GM18858 (cell line): ENCODE results near the gene LHFPL6.

ENCODE experiments used
- ATAC-seq: cut with Tn5 transposase; IDR thresholded peaks from one replicate; pipeline ENCODE4 v1.9.1; 2021; ENCODE audit not compliant: unreplicated experiment

The LHFPL6 gene

DNA sequence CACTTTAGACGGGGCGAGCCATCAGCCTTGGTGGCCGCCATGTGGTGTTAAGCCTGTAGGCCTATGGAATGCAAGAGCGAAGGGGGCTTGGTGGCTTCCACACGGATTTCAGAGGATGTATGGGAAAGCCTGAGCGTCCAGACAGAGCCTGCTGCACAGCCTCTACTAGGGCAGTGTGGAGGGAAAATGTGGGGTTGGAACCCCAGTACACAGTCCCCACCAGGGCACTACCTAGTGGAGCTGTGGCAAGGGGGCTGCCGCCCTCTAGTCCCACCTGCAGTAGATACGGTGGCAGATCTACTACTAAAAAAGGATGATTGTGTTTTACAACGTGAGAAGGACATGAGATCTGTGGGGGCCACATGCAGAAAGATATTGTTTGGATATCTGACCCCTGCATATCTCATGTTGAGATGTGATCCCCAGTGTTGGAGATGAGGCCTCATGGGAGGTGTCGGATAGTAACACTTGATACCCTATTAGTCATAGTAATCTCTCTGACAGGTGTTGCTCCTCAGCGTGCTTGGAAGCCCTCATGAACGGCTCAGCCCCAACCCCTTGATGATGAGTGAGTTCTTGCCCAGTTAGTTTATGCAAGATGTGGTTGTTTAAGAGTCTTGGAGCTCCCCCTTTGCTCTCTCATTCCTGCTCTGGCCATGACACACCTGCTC is 45.6 kb downstream of the LHFPL6 start:
- ATAC-seq: no peak

DNA sequence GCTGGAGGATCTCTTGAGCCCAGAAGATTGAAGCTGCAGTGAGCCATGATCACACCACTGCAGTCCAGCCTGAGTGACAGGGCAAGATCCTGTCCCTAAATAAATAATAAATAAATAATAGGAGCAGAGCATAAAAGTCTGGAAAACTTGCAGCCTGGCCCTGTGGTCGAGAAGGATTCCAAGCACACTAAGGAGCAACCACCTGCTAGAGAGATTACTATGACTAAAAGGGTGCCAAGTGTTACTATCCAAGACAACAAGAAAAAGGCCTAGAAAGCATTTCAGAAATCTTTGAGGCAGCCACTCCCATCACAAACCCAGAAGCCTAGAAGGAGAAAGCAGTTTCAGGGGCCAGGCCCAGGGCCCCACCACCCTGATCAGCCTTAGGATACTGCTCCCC is 46.1 kb downstream of the LHFPL6 start:
- no peak for ATAC-seq

DNA sequence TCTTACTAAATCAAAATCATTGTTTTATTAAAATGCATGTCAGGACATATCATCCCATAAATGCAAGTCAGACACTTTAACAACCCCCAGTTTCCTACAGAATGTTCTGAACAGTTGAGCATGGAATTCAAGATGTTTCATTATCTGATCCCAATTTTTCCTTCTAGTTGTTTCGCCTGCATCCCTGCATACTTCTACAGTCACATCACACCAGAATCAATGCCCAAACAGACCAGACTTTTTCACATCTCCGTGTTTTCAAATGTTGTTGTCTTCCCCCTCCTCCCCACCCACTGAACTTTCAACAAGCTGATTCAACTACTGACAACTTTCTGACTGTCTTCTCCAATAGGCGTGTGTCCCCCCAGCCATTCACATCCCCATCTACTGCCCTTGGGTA is 48.6 kb downstream of the LHFPL6 start:
- ATAC-seq: no peak

DNA sequence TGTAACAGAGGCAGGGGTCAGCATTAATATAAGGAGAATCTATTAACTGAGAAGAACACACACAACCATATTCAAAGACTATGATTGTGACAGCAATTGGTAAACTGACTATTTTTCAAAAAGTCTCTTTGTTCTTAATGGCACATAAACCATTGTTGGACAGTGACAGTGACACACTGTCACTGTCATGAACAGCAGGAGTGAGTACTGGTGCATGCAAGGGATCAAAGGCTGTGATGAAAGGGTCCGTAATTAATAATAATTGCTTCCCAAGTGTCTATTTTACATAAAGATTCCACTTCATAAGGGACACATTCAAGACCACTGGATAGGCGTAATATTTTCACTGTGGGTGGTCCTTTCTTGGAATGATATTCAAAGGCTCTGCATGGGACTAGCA is 50.7 kb downstream of the LHFPL6 start:
- ATAC-seq: no peak

DNA sequence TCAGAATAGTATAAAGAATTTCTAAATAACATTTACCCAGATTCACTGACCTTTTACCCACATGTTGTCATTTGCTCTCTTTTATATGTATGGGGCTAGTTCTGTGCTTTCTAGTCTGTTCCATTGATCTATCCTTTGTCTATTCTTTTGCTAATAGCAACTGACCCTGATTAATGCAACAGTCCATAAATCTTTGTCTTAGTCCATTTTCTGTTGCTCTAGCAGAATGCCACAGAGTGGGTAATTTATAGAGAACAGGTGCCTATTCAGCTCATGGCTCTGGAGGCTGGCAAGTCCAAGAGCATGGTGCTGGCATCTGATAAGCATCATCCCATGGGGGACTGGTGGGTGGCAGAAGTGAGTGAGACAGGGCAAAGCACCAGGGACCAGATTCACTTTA is 52.1 kb downstream of the LHFPL6 start:
- no peak for ATAC-seq

DNA sequence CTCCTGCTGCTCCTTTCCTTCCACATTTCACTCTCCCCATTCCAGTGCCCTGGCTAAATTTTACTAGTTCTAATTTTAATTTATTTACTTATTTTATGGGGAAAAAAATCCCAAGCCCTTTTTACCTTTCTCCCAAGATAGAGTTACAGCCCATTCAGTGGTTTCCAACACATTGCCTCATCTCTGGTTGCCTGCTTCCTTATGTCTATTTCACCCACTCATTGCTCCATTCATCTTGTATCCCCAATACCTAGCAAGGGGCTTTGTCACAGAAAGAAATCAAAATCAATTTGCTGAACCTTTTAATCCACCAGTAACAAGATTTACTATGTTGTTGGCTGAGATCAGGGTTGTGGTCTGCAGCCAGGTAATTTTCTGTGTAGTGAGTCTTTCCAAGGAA is 55.9 kb downstream of the LHFPL6 start:
- ATAC-seq: no peak

DNA sequence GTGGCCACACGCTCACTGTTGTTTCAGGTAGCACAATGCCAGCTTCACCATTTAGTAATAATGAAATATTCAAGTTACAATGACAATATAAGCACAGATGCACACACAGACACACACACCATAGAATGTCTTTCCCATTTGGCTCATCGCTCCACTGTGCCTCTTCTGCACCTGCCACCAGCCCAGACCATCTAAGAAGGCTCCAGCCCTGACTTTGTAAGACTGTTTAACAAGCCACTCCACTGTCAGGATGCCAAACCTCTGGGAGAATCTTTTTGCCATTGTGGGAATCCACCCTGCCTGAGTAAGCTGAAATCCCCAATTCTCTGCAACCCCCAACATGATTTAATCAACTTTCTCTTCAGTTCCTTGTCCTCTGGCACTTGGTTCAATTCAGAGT is 60.6 kb downstream of the LHFPL6 start:
- no peak for ATAC-seq

DNA sequence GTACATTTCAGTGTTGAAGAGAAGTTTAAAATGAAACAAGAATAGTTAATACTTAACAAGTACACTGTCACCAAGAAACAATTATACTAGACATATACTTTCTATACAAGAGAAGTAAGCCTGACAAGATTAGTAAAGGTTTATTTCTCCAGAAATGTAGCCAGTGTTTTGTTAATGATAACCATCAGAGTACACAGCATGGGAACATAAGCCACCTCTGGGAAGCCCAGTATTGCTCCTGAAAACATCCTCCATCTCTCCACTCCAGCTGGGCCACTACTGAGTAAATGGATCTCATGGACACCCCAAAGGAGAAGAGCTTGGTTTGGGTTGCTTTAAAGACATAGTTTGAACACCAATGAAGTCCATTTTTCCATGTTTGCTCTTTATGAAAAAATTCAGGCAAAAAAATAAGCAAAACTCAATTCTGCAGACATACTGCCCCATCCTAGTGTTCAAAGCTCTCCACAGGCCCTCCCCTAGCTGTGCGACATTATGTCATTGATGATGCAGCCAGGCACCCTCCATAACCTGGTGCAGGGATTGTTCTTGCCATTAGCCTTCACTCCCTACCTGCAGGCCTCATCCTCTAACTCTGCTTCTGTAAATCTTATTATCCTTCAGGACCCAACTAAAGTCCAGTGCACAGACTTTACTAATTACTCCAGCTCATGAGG is 61.9 kb downstream of the LHFPL6 start:
- ATAC-seq: no peak

DNA sequence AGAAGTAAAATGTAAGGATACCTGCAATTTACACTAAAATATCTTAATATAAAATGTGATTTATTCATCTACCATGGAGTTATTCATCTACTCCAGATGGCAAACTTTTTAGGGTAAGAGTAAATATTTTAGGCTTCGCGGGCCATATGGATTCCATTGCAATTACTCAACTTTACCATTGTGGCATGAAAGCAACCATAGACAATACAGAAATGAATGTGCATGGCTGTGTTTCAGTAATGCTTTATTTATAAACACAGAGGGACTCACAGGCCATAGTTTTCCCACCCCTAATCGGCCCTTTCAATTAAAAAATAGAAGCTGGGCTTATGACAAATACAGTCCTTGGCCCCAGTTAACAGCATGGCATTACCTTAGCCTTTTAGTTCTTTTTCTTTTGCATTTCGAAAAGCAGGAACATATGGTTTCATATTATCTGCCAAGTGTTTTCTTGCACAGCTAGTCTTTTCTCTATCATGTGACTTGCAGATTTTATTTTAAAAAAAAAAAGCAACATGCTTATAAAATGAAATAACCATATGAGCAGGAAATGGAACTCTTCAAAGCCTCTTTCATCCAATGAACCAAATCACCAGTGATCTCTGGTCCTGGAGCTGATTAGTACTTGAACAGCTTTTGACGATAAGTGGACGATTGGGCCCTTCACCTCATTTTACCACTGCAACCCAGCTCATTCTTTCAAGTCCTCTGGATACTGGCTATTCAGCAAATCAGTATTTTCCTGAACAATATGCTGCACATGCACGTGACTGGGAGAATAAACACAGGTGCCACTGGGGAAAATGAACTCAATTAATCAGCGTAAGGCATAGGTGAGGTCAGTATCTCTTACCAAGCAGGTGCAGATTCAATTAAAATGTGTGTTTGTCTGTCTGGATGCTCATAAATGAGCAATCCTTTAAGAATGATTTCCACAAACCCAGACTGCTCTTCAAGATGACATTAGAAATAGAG is 63.9 kb downstream of the LHFPL6 start:
- ATAC-seq: no peak

DNA sequence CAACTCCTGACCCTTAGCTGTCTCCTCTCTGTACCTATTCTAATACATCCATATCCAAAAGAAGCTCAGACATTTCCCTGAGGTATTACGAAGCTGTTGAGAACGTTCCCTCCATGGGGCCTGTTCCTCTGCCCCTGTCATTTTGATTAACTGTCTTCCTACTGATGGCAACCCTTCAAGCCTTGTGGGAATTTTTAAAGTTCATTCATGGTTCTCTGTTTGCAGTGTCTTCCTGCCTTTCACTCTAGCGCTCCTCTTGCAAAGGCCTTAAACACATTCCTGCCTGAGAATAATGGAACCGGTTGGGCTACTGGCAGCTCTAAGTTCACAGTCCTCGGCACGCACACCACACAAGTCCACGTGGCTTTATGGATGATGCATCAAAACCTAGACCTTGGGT is 66.1 kb downstream of the LHFPL6 start:
- ATAC-seq: no peak

DNA sequence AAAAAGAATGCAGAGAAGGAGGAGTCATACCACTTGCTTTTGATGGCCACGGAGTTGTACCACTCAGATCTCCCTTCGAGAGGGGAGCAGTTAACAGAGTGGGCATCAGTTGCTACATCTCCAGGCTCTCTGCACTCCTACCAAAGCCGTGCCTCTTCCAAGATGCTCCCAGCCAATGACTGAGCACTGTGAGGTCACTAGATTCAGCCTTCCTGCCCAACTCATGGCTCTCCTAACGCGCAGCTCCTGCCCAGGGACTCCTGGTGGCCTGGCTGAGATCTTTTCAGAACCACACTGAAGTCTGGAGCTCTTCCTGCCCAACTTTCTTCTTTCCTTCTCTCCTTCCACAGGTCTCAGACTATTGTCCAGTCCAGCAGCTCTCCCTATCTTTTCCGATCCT is 66.7 kb downstream of the LHFPL6 start:
- no peak for ATAC-seq

DNA sequence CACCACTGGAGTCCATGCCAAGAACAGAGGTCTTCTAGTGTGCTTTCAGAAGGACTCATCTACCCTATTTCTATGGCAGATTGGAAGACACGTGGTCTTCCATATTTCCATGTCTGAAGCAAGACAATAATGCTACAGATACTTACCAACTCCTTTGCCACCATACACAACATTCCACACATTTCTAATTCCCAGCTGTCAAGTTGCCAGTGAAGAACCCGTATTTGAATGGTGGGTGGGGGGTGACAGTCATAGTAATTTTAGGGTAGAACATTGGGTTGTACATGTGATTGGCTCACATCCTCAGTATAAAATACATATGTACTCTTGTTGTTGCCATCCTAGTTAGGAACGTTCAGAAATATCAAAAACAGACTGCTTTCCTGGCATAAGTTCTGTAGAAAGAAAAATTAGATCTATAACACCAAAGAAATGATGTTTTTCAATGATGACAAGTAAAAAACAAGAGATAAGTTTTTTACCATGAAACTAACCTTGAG is 69.3 kb downstream of the LHFPL6 start:
- no peak for ATAC-seq

DNA sequence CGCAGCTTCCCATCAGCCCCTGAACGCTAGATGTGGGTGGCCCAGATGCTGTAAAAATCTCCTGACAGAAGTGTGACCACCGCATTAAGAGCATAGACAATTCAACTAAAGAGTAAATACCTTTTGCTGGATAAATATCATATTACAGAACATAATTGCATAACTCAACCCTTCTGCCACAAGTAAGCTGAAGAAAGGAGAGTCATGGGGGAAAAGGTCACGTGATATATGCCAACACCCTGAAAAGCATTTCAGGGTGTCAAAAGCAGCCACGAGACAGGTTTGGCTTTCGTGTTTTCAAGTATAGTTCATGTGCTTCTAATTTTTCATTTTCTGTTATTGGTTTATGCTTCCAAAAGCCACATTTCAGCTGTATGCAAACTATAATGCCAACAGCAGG is 71.3 kb downstream of the LHFPL6 start:
- no peak for ATAC-seq

DNA sequence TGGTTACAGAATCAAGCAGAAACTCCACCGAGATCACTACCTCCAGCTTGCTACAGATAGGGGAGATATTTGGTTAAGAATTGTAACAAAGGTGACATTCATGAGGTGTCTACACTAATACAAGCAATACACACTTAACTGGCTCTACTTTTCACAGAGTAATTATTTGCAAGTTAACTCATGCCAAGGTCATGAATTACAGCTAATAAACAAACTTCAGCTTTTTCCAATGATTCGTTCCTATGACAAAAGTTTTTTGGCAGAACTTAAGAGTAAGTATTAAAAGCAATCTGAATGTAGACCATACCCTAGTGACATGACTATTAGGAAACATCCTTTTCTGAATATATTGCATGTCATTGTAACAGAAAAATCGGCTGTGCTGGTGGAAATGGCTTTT is 72.1 kb downstream of the LHFPL6 start:
- no peak for ATAC-seq

DNA sequence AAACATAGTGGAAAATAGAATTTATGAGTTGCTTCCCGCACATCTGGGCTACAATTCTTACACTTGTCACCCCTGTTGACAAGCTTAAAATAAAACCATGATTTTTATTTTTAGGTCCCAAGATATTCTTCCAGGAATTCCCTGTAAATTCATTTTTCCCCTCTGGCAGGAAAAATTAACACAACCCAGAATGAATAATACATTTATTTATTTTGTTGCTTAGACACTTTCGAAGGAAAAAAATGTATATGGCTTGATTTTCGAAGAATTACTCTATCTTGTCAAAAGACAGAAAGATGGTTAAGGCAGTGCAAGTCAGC is 74.4 kb downstream of the LHFPL6 start:
- no peak for ATAC-seq

DNA sequence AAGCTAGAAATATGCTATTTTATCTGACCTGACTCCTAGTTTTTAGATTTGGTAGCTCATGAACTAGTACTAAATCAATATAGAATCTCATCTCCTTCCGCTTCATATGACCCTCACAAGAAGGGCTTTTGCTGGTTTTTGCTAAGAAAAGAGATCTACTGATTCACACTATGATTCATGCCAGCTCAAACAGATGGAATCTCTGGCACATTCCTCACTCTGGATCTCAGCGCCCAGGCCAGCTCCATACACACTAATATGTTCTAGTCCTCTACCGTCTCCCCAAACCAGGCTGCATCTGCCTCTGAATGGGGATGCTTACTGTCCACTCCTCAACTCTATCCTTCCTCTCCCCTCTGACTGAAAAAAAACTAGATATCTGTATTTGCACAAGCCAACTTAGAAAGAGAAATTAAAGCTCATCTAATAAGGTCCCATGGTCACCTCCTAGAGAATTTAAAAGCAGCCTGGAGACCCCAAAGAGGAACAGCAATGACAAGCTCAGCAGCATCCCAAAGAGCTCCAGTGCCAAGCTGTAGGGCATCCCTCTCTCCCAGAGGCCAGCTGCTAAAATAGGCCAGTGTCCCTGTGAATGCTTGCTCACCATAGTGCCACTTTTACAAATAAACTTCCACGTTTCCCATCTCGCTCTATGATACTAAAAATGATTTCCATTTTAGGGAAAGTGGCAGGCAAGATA is 74.9 kb downstream of the LHFPL6 start:
- no peak for ATAC-seq

DNA sequence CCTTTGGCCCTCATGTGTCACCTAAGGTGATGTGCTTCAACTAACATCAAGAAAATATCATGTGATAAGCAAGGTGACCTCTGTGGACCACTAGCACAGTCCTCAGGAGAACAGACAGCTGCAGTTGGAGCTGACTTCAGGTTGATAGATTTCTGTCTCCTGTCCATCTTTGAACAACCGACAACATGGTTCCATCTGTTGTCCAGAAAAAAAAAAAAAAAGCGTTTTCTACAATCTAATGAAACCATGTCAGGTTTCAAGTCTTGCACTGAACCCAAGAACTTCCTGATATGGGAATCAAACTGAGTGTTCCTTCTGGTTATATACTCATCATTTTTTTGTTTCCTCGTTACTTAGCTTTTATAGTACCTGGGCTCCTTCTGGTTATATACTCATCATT is 75.7 kb downstream of the LHFPL6 start:
- no peak for ATAC-seq

DNA sequence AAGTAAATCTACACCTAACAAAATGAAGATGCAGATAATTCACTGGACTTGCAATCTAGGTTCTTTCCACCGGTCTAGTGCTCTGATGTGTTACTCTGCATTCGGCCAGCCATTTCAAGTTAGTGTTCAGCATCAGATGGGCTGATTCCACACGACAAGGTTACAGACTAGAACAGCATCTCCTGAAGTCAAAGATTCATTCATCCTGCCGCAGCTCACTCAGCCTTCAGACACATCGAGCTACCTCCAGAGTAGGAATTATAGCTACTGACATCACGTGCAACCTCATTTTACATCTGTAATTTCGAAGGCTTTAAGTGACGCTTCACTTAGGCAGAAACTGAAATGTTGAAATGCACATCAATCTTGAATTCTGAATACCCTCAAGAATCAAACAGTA is 76.5 kb downstream of the LHFPL6 start:
- ATAC-seq: no peak

DNA sequence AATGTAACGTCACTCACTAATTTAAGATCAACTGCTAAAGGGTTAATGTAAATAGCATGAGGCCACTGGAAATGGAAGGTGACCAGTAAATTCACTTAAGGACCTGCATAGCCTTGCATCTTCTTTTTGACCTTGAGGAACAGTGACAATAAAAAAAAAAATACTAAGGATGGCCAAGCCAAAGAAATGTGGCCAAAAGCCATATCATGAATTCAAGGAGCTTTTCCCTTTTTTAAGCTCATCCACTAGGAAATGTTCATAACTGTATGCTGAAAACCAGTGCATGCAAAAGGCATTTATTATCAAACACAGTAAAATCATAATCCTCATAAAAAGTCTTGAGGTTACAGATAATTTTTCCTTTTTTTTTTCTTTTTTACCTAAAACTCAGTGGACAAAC is 77.5 kb downstream of the LHFPL6 start:
- ATAC-seq: no peak

DNA sequence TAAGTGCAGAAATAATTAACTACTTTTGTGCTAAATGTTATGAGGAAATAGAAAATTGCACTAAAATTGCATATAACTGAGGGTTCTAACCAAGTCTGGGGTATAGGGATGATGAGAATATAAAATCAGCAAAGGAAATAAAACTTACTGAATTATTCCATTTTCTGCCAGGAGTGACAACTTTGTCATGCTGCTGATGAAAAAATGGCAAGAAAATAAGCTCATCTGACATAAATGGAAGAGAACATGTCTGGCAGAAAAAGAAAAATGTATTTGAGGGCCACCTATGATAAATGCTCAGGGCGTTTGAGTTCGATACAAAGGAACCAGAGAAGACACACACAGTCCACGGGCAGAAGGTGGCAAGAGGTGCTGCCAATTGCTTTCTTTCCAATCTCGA is 78.2 kb downstream of the LHFPL6 start:
- ATAC-seq: no peak

DNA sequence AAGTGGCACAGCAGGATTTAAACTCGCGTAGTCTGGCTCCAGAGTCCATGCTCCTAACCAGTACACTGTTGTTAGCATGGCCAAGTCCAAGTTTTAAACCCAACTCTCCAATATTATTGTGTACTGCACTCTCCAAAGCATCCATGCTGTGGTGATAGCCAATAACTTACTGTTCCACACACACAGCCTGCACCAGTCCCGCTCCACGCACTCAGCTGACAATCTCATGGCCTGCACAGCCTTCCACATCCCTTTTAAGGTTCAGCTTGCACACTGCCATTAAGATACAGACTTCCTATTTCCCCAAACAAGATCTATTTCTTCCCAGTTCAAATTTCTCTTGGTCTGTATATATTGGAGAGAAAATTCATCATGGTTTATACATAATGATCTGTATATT is 80.7 kb downstream of the LHFPL6 start:
- no peak for ATAC-seq
